ENCODE results near the gene HERC2. TPM values are rescaled to one million over a fixed set of nuclear protein-coding genes. Genes with fewer than 3 reads are reported as not detected.
A peak's percentile ranks its signal among the peaks of the same experiment; 100 is the strongest.
"Not testable (repeated sequence)": the region's sequence is repeated elsewhere in the genome, so short reads cannot be mapped to it uniquely, and the experiment has no call there.

HERC2 gene
- total and polyA plus RNA-seq, 7 experiments from 2014 or later: 5.5 to 60.4 (median 42.0) TPM

DNA sequence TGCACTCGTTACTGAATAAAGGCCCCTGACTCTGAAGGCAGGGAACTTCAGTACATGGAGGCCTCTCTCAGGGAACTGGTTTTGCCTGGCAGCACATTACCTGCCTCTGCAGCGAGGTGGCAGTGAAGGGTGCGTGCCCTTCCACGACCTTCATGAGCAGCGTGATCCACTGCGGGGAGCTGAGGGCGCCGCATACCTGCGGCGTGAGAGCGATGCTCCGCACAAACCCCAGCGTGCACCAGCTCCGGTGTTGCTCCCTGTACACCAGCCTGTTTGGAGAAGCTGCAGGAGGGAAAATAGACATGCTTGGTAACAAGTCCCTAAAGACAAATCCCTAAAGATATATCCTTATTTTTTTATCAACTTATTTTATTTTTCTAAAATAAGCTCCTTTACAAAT lies 106.5 kb downstream of the HERC2 start:
- intact Hi-C loops (cut with micrococcal nuclease); CTCF ChIA-PET; ATAC-seq; H3K27ac ChIP-seq (ENCODE audit: low read depth, low read length); H3K27me3 ChIP-seq (ENCODE audit: control insufficient read depth in 2 of 2, insufficient read depth in 2 of 2, low read length in 2 of 2); DNase-seq; POLR2A ChIA-PET; H3K27me3 Mint-ChIP-seq; H3K4me3 Mint-ChIP-seq; H3K9me3 Mint-ChIP-seq; H3K4me3 ChIP-seq (ENCODE audit: low read length); H3K27ac Mint-ChIP-seq; H3K9me3 ChIP-seq (ENCODE audit: control insufficient read depth in 2 of 3, low read length in 3 of 3); H3K4me1 Mint-ChIP-seq; H3K4me1 ChIP-seq (ENCODE audit: control insufficient read depth in 2 of 2, insufficient read depth in 2 of 2, low read length in 2 of 2): not testable (repeated sequence)
- H3K36me3 Mint-ChIP-seq: peaks cover 0 to 28% (median 9%) of the 10 kb centered on the region in 5 donors
- H3K36me3 ChIP-seq (ENCODE audit: control insufficient read depth in 2 of 3, insufficient read depth in 3 of 3, low read length in 3 of 3): peaks cover 0 to 28% (median 3%) of the 10 kb centered on the region in 3 experiments

DNA sequence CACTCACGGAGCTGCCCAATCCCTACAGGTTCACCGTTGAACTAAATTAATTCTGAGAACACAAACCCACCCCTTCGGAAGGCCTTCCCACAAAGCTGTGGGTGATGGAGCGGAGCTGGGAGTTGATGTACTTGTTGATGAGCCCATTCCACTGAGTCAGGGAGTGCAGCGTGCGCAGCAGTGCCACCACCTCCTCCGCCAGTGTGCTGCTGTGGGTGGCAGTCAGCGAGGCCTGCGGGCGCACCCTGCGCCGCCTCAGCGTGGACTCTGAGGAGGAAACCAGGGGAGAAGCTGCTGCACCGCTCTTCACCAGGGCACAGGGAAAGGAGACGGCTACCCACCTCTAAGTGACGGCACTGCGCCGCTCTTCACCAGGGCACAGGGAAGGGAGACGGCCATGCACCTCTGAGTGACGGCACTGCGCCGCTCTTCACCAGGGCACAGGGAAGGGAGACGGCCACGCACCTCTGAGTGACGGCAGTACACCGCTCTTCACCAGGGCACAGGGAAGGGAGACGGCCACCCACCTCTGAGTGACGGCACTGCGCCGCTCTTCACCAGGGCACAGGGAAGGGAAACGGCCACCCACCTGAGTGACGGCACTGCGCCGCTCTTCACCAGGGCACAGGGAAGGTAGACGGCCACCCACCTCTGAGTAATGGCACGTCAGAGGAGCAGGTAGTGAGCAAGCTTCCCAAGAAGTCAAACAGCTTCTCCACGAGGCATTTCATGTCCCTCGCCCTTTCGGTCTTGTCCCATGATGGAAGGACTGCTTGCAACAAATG lies 107.8 kb downstream of the HERC2 start:
- H3K4me3 Mint-ChIP-seq; H3K9me3 ChIP-seq (ENCODE audit: control insufficient read depth in 2 of 3, low read length in 3 of 3); H3K4me3 ChIP-seq (ENCODE audit: low read length); H3K27me3 Mint-ChIP-seq; H3K4me1 ChIP-seq (ENCODE audit: control insufficient read depth in 2 of 2, insufficient read depth in 2 of 2, low read length in 2 of 2); H3K27ac ChIP-seq (ENCODE audit: low read depth, low read length); POLR2A ChIA-PET; intact Hi-C loops (cut with micrococcal nuclease); H3K27me3 ChIP-seq (ENCODE audit: control insufficient read depth in 2 of 2, insufficient read depth in 2 of 2, low read length in 2 of 2); H3K9me3 Mint-ChIP-seq; CTCF ChIA-PET; H3K4me1 Mint-ChIP-seq; ATAC-seq; H3K27ac Mint-ChIP-seq; DNase-seq: not testable (repeated sequence)
- peaks cover 0 to 15% (median 0%) of the 10 kb centered on the region in 3 experiments for H3K36me3 ChIP-seq (ENCODE audit: control insufficient read depth in 2 of 3, insufficient read depth in 3 of 3, low read length in 3 of 3)
- H3K36me3 Mint-ChIP-seq: peaks cover 0 to 20% (median 5%) of the 10 kb centered on the region in 5 donors

DNA sequence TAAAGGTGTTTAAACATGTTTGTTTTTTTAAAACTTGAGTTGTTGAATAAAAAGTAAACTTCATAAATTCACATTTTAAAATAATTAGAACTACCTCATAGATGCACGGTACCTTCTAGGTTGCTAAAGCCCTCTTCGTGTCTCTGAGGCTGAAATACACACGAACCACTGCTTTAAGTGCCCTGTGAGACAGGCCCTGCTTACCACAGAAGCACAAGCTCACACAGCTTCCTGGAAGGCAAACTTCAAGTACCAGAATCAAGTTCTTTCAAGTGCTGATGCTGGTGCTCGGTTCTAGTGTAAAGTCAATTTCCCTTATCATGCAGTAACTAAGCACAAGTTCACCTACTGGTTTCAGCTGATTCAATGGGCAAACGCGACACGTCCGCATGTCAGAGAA lies 108.6 kb downstream of the HERC2 start:
- peaks cover 0 to 18% (median 5%) of the 10 kb centered on the region in 5 donors for H3K36me3 Mint-ChIP-seq
- H3K36me3 ChIP-seq (ENCODE audit: control insufficient read depth in 2 of 3, insufficient read depth in 3 of 3, low read length in 3 of 3); H3K27ac ChIP-seq (ENCODE audit: low read depth, low read length); H3K9me3 Mint-ChIP-seq; POLR2A ChIA-PET; H3K4me1 ChIP-seq (ENCODE audit: control insufficient read depth in 2 of 2, insufficient read depth in 2 of 2, low read length in 2 of 2); H3K4me1 Mint-ChIP-seq; H3K9me3 ChIP-seq (ENCODE audit: control insufficient read depth in 2 of 3, low read length in 3 of 3); CTCF ChIA-PET; H3K4me3 Mint-ChIP-seq; H3K27ac Mint-ChIP-seq; H3K4me3 ChIP-seq (ENCODE audit: low read length); H3K27me3 Mint-ChIP-seq; H3K27me3 ChIP-seq (ENCODE audit: control insufficient read depth in 2 of 2, insufficient read depth in 2 of 2, low read length in 2 of 2); intact Hi-C loops (cut with micrococcal nuclease); ATAC-seq; DNase-seq: not testable (repeated sequence)

DNA sequence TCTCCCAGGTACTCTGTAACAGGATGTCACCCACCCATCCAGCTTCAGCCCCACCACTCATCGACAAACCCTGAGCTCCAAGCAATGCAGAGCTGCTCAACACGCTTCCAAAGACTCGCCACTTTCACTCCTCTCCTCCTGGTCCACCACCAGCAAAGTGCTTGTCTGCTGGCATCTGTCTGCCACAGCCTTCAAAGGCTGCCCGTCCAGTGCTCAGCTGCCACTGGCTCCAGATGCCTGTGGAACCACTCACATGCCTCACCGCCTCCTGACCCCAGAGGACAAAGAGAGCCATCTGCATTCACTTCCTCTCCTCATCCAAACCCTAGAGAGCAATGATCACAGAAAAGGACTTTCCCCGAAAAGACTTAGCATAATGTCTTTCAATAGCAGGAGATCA lies 113.4 kb downstream of the HERC2 start:
- H3K27ac ChIP-seq (ENCODE audit: low read depth, low read length): no peak overlapping the region
- H3K4me1 ChIP-seq (ENCODE audit: control insufficient read depth in 2 of 2, insufficient read depth in 2 of 2, low read length in 2 of 2): no peaks in the 10 kb centered on the region
- peaks cover 0 to 5% (median 0%) of the 10 kb centered on the region in 3 experiments for H3K36me3 ChIP-seq (ENCODE audit: control insufficient read depth in 2 of 3, insufficient read depth in 3 of 3, low read length in 3 of 3)
- peaks cover 0 to 20% (median 13%) of the 10 kb centered on the region in 5 donors for H3K36me3 Mint-ChIP-seq
- H3K27ac Mint-ChIP-seq: peak overlapping the region in 1 of 9 donors; percentile 69
- H3K4me3 Mint-ChIP-seq: no peak overlapping the region
- intact Hi-C loops (cut with micrococcal nuclease): no loop called here
- ChIA-PET POLR2A (no interaction called here), CTCF (no interaction called here)
- no peak overlapping the region for H3K4me3 ChIP-seq (ENCODE audit: low read length)
- no peaks in the 10 kb centered on the region for H3K27me3 ChIP-seq (ENCODE audit: control insufficient read depth in 2 of 2, insufficient read depth in 2 of 2, low read length in 2 of 2)
- no peaks in the 10 kb centered on the region for H3K9me3 ChIP-seq (ENCODE audit: control insufficient read depth in 2 of 3, low read length in 3 of 3)
- DNase-seq (no peak), ATAC-seq (no peak)
- peaks cover 0 to 14% (median 2%) of the 10 kb centered on the region in 7 donors for H3K4me1 Mint-ChIP-seq
- H3K27me3 Mint-ChIP-seq: no peaks in the 10 kb centered on the region
- no peaks in the 10 kb centered on the region for H3K9me3 Mint-ChIP-seq

DNA sequence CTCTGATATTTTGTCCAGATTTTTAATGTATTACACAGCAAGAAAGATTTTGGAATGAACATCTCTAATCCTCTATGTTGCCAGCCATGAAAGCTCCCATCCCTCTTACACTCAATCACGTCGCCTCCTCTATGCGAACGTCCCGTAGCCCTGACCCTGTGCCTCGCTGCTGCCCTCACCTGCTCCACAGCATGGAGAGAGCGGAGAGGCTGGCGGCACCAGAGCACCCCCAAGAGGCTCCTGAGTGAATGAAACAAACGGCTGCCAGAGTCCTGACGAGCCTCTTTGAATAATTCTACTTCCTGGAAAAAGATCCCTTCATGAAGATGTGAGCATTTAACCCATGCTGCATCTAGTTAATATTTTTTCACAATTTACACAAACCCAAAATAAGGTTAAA lies 116.3 kb downstream of the HERC2 start:
- Mint-ChIP-seq H3K4me1 (peaks cover 0 to 25% (median 2%) of the 10 kb centered on the region in 7 donors), H3K36me3 (peaks cover 5 to 27% (median 13%) of the 10 kb centered on the region in 5 donors)
- H3K4me3 Mint-ChIP-seq; DNase-seq; H3K36me3 ChIP-seq (ENCODE audit: control insufficient read depth in 2 of 3, insufficient read depth in 3 of 3, low read length in 3 of 3); H3K27me3 ChIP-seq (ENCODE audit: control insufficient read depth in 2 of 2, insufficient read depth in 2 of 2, low read length in 2 of 2); intact Hi-C loops (cut with micrococcal nuclease); H3K27me3 Mint-ChIP-seq; H3K9me3 Mint-ChIP-seq; H3K27ac Mint-ChIP-seq; CTCF ChIA-PET; ATAC-seq; H3K4me3 ChIP-seq (ENCODE audit: low read length); H3K9me3 ChIP-seq (ENCODE audit: control insufficient read depth in 2 of 3, low read length in 3 of 3); H3K27ac ChIP-seq (ENCODE audit: low read depth, low read length); POLR2A ChIA-PET; H3K4me1 ChIP-seq (ENCODE audit: control insufficient read depth in 2 of 2, insufficient read depth in 2 of 2, low read length in 2 of 2): not testable (repeated sequence)

DNA sequence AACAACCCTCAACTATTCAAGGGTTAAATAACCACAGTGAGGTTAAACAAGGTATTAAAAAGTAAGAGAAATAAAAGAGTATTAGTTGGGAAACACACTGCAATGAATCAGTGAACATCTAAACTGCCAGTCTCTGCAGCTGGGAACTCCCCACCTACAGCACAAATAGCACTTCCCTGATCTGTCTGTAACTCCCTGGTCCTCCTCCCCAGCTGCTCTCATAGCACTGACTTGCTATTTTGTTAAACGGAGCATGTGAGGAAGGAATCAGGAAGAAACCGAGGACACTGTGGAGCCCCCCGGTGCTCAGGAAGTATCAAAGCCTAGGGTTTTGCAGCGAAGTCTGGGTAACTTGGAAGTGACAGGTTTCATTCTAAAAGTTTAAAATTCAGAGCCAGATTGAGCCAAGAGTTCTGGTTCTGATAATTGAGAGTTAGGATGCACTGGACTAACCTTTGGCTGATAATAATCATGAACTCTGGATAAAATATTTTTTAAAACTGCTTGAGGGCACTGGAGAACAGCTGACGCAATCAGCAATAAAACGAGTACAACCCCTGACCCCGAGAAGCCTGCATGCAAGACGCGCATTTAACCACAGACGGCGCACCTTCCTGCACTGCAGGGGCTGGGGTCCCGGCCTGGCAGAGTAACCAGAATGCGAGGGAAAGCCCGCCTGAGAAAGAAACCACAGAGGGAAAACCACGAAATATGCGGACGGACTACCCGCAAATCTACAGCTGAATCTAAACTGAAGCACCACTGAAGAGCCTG lies 118.7 kb downstream of the HERC2 start:
- H3K4me3 ChIP-seq (ENCODE audit: low read length); ATAC-seq; H3K4me1 ChIP-seq (ENCODE audit: control insufficient read depth in 2 of 2, insufficient read depth in 2 of 2, low read length in 2 of 2); H3K27me3 ChIP-seq (ENCODE audit: control insufficient read depth in 2 of 2, insufficient read depth in 2 of 2, low read length in 2 of 2); H3K9me3 Mint-ChIP-seq; H3K9me3 ChIP-seq (ENCODE audit: control insufficient read depth in 2 of 3, low read length in 3 of 3); H3K36me3 ChIP-seq (ENCODE audit: control insufficient read depth in 2 of 3, insufficient read depth in 3 of 3, low read length in 3 of 3); POLR2A ChIA-PET; H3K27me3 Mint-ChIP-seq; H3K27ac ChIP-seq (ENCODE audit: low read depth, low read length); CTCF ChIA-PET; intact Hi-C loops (cut with micrococcal nuclease): not testable (repeated sequence)
- peaks cover 0 to 25% (median 2%) of the 10 kb centered on the region in 7 donors for H3K4me1 Mint-ChIP-seq
- H3K36me3 Mint-ChIP-seq: peaks cover 8 to 33% (median 26%) of the 10 kb centered on the region in 5 donors
- peak overlapping the region in 3 of 9 donors; percentile 43 to 75 (median 62) for H3K27ac Mint-ChIP-seq
- DNase-seq: peak in 1 of 9 donors; percentile 22
- H3K4me3 Mint-ChIP-seq: peak overlapping the region in 2 of 10 donors; percentile 53 to 74
